Vagina (tissue), 2 donors: ENCODE measurements around the gene TAS2R38. TPM values are rescaled to one million over a fixed set of nuclear protein-coding genes. Genes with fewer than 3 reads are reported as not detected.
"Not testable (repeated sequence)": the region's sequence is repeated elsewhere in the genome, so short reads cannot be mapped to it uniquely, and the experiment has no call there.

Experiments used
- DNase-seq, 2 donors: peaks; one replicate each; pipeline ENCODE4 v3.0.0-alpha.2; 2017; ENCODE audit errors: extremely low spot score in 2 of 2
- H3K27ac ChIP-seq: fragments of 200-600 bp; sonication (generic); one replicate; pipeline ENCODE4 v1.5.1; 2019
- H3K27me3 ChIP-seq: fragments of 200-600 bp; sonication (generic); one replicate; pipeline ENCODE4 v1.5.1; 2019
- H3K36me3 ChIP-seq, 2 donors: fragments of 200-600 bp; sonication (generic); one replicate each; pipeline ENCODE4 v1.5.1; 2017 to 2019
- H3K4me1 ChIP-seq: fragments of 200-600 bp; sonication (generic); one replicate; pipeline ENCODE4 v1.5.1; 2019
- H3K4me3 ChIP-seq, 2 donors: fragments of 200-600 bp; sonication (generic); 1 replicate in 1 of 2; 2 replicates in 1 of 2; pipeline ENCODE4 v1.5.1; 2016 to 2019
- H3K9me3 ChIP-seq: fragments of 200-600 bp; sonication (generic); one replicate; pipeline ENCODE4 v1.5.1; 2019
- POLR2A ChIP-seq, 2 donors: fragments of 450-650 bp; IDR thresholded peaks; one replicate each; pipeline ENCODE4 v1.6.1; 2017; ENCODE audit warnings: antibody characterized with exemption in 2 of 2, mild to moderate bottlenecking in 2 of 2, moderate library complexity in 2 of 2
- POLR2AphosphoS5 ChIP-seq, 2 donors: sonication (generic); formaldehyde crosslinking; IDR thresholded peaks; one replicate each; pipeline ENCODE4 v1.9.0; 2017; ENCODE audit warnings: antibody characterized with exemption in 2 of 2, mild to moderate bottlenecking in 2 of 2, low read depth in 1 of 2; ENCODE audit not compliant: insufficient read depth in 1 of 2
- intact Hi-C: fragments of 100-400 bp; cut with DNase I; formaldehyde crosslinking; loops from one replicate; pipeline ENCODE4 v1.15.1; 2023
- total RNA-seq: library from RNA; depleted of rRNA; stranded (reverse); fragments of >200 nt; gene quantifications from one replicate; pipeline ENCODE4 v1.2.3, GENCODE V29; 2016
- TF ChIP-seq, protein P1 (sequence below), 3 experiments: fragments of 450-650 bp in 2 of 3; fragments of 200-600 bp in 1 of 3; sonication (generic) in 1 of 3; IDR thresholded peaks; one replicate each; pipeline ENCODE4 v1.5.1; 2017 to 2019; ENCODE audit warnings: antibody characterized with exemption in 3 of 3, mild to moderate bottlenecking in 2 of 3, moderate library complexity in 2 of 3

The TAS2R38 gene
- total RNA-seq, 1 donor from 2014 or later, result not detected

DNA sequence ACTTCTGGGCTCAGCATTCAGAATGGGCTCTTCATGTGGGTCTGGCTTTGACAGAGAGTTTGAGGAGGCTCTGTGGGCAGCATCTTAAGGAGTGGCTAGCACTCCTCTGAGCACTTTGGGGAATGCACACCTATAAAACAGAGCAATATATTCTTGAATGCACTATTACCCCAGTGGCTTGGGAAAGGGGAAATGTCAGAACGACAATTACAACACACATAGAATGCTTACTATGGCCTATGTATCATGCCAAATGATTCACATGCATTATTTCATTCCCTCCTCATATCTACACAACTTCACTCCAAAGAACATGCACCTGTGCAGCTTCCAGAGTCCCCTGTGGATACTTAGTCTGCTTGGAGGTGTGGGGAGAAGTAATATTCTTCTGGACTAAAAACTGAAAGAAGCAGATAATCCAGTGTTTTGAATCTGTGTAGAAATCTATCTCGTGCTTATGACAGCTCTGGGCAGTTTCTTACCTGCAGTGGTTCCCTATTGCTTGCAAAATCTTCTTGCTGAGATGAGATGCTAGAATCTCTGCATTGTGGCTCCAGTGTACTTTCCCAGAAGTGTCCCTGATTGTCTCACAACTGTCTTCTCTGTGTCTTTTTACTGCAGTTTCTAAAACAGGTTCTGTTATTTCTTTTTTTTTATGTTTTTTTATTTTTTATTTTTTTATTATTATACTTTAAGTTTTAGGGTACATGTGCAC, 16.6 kb upstream of the TAS2R38 start:
- H3K9me3 ChIP-seq, result no peaks in the 10 kb centered on the region
- no peaks in the 10 kb centered on the region for H3K4me1 ChIP-seq
- no peak overlapping the region for H3K4me3 ChIP-seq
- no peak overlapping the region for H3K27ac ChIP-seq
- intact Hi-C loops, result no loop called here
- no peak for DNase-seq
- H3K27me3 ChIP-seq, result no peaks in the 10 kb centered on the region
- no peaks in the 10 kb centered on the region for H3K36me3 ChIP-seq
- TF ChIP-seq, protein P1, sequence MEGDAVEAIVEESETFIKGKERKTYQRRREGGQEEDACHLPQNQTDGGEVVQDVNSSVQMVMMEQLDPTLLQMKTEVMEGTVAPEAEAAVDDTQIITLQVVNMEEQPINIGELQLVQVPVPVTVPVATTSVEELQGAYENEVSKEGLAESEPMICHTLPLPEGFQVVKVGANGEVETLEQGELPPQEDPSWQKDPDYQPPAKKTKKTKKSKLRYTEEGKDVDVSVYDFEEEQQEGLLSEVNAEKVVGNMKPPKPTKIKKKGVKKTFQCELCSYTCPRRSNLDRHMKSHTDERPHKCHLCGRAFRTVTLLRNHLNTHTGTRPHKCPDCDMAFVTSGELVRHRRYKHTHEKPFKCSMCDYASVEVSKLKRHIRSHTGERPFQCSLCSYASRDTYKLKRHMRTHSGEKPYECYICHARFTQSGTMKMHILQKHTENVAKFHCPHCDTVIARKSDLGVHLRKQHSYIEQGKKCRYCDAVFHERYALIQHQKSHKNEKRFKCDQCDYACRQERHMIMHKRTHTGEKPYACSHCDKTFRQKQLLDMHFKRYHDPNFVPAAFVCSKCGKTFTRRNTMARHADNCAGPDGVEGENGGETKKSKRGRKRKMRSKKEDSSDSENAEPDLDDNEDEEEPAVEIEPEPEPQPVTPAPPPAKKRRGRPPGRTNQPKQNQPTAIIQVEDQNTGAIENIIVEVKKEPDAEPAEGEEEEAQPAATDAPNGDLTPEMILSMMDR (IDR thresholded peaks at IDR 0.05), result no peak
- TF ChIP-seq POLR2AphosphoS5 (IDR thresholded peaks at IDR 0.05; ENCODE audit: insufficient read depth in 1 of 2, low read depth in 1 of 2) (no peak), POLR2A (IDR thresholded peaks at IDR 0.05) (no peak)

GRCh38 chr7:141987803-141988202, 14.2 kb upstream of the TAS2R38 start:
- intact Hi-C loops, H3K4me1 ChIP-seq, H3K4me3 ChIP-seq, H3K27ac ChIP-seq, H3K27me3 ChIP-seq, H3K9me3 ChIP-seq, DNase-seq, H3K36me3 ChIP-seq: not testable (repeated sequence)

DNA sequence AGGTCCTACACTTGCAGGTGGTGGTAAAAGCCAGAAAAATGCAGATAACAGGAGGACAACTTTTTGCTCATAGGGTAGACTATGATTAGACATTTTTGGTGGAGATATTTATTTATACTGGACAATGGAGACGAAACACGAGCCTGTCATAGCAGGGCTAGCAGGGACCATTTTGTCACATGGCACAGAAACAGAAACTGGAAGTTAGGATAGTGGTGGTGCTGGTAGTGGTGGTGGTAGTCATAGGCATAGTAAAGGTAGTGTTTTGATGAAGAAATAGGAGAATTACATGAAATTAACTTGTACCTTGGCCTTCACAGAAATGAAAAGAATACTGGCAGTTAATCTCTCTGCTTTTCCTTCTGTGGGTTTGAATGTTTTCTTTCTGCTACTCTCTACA, 13.3 kb upstream of the TAS2R38 start:
- intact Hi-C loops, result no loop called here
- H3K27me3 ChIP-seq, result no peaks in the 10 kb centered on the region
- no peak overlapping the region for H3K4me3 ChIP-seq
- no peaks in the 10 kb centered on the region for H3K36me3 ChIP-seq
- no peaks in the 10 kb centered on the region for H3K4me1 ChIP-seq
- TF ChIP-seq POLR2A (IDR thresholded peaks at IDR 0.05), result no peak
- no peak for TF ChIP-seq POLR2AphosphoS5 (IDR thresholded peaks at IDR 0.05; ENCODE audit: insufficient read depth in 1 of 2, low read depth in 1 of 2)
- no peaks in the 10 kb centered on the region for H3K9me3 ChIP-seq
- no peak for DNase-seq
- no peak overlapping the region for H3K27ac ChIP-seq

DNA sequence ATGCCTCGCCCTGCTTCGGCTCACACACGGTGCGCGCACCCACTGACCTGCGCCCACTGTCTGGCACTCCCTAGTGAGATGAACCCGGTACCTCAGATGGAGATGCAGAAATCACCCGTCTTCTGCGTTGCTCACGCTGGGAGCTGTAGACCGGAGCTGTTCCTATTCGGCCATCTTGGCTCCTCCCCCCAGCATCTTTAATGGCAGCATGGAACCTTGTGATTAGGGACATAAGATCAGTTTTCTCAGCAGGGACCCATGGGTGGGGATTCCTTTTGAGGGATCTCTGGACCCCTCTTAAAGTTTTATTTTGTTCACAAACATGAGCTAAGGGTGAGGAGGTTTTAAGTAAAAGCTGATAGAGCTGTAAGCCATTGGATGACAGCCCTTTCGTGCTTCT, 12.4 kb upstream of the TAS2R38 start:
- H3K27me3 ChIP-seq, DNase-seq, intact Hi-C loops, H3K36me3 ChIP-seq, H3K27ac ChIP-seq, H3K4me1 ChIP-seq, H3K4me3 ChIP-seq, H3K9me3 ChIP-seq: not testable (repeated sequence)

- intact Hi-C loops, result no loop called here
- TF ChIP-seq, protein P1 (IDR thresholded peaks at IDR 0.05), result no peak
- no peak for TF ChIP-seq POLR2AphosphoS5 (IDR thresholded peaks at IDR 0.05; ENCODE audit: insufficient read depth in 1 of 2, low read depth in 1 of 2)
- no peak for TF ChIP-seq POLR2A (IDR thresholded peaks at IDR 0.05)
- H3K27ac ChIP-seq, result no peak overlapping the region
Measured at GRCh38 chr7:141979568-141979967, 6.0 kb upstream of the TAS2R38 start.

GRCh38 chr7:141978351-141978750, 4.8 kb upstream of the TAS2R38 start:
- H3K27me3 ChIP-seq, result no peaks in the 10 kb centered on the region
- DNase-seq, result no peak
- TF ChIP-seq, protein P1 (IDR thresholded peaks at IDR 0.05), result no peak
- TF ChIP-seq POLR2A (IDR thresholded peaks at IDR 0.05) (no peak), POLR2AphosphoS5 (IDR thresholded peaks at IDR 0.05; ENCODE audit: insufficient read depth in 1 of 2, low read depth in 1 of 2) (no peak)
- no peaks in the 10 kb centered on the region for H3K36me3 ChIP-seq
- no peaks in the 10 kb centered on the region for H3K4me1 ChIP-seq
- H3K4me3 ChIP-seq, result no peak overlapping the region
- intact Hi-C loops, result no loop called here
- no peaks in the 10 kb centered on the region for H3K9me3 ChIP-seq
- H3K27ac ChIP-seq, result no peak overlapping the region

More at GRCh38 chr7:141979568-141979967, 6.0 kb upstream of the TAS2R38 start:
- Histone ChIP-seq H3K4me1 (no peaks in the 10 kb centered on the region), H3K9me3 (no peaks in the 10 kb centered on the region), H3K36me3 (no peaks in the 10 kb centered on the region), H3K4me3 (no peak overlapping the region), H3K27me3 (no peaks in the 10 kb centered on the region)
- DNase-seq, result no peak
